Uterus (tissue), 4 donors: ENCODE results near the gene CABP5. TPM values are rescaled to one million over a fixed set of nuclear protein-coding genes. Genes with fewer than 3 reads are reported as not detected.

ENCODE experiments used
- DNase-seq, 2 donors: peaks; one replicate each; pipeline ENCODE4 v3.0.0-alpha.2; 2019 to 2020
- H3K27ac ChIP-seq, 2 donors: fragments of 200-600 bp; sonication (generic); 1 replicate in 1 of 2; 2 replicates in 1 of 2; pipeline ENCODE4 v1.5.1; 2016 to 2018
- H3K27me3 ChIP-seq, 2 donors: fragments of 200-600 bp; sonication (generic); one replicate each; pipeline ENCODE4 v1.5.1; 2018 to 2019; ENCODE audit warnings: control low read depth in 1 of 2
- H3K36me3 ChIP-seq, 2 donors: fragments of 200-600 bp; sonication (generic); one replicate each; pipeline ENCODE4 v1.5.1; 2019; ENCODE audit warnings: control low read depth in 1 of 2
- H3K4me1 ChIP-seq, 2 donors: fragments of 200-600 bp; sonication (generic); one replicate each; pipeline ENCODE4 v1.5.1; 2018 to 2019; ENCODE audit warnings: control low read depth in 1 of 2
- H3K4me3 ChIP-seq, 2 donors: fragments of 200-600 bp; sonication (generic); 1 replicate in 1 of 2; 2 replicates in 1 of 2; pipeline ENCODE4 v1.5.1; 2018 to 2019; ENCODE audit warnings: mild to moderate bottlenecking in 1 of 2
- H3K9me3 ChIP-seq, 2 donors: fragments of 200-600 bp; sonication (generic); one replicate each; pipeline ENCODE4 v1.5.1; 2019; ENCODE audit warnings: control low read depth in 1 of 2
- CTCF ChIP-seq, 4 experiments: fragments of 200-600 bp in 2 of 4; fragments of 450-650 bp in 2 of 4; sonication (generic) in 2 of 4; IDR thresholded peaks; one replicate each; pipeline ENCODE4 v1.5.1; 2016 to 2019; ENCODE audit warnings: antibody characterized with exemption in 4 of 4, mild to moderate bottlenecking in 2 of 4, moderate library complexity in 1 of 4
- POLR2A ChIP-seq, 2 donors: fragments of 450-650 bp; IDR thresholded peaks; one replicate each; pipeline ENCODE4 v1.6.1; 2016; ENCODE audit warnings: antibody characterized with exemption in 2 of 2, mild to moderate bottlenecking in 1 of 2, moderate library complexity in 1 of 2
- intact Hi-C: fragments of 100-400 bp; cut with DNase I; formaldehyde crosslinking; loops from one replicate; pipeline ENCODE4 v1.15.1; 2023; ENCODE audit warnings: low total_unique reads
- total RNA-seq, 4 donors: library from RNA; depleted of rRNA in 3 of 4; stranded (reverse); fragments of >200 nt in 3 of 4; gene quantifications; one replicate each; pipeline versions ENCODE4 v1.1.0 to v1.2.4, GENCODE V29; 2014 to 2023
- donor health status: DM: yes; HTN: yes; CAD: no.

The CABP5 gene
- total RNA-seq, 4 donors from 2014 or later: not detected

- Histone ChIP-seq H3K4me1 (no peaks in the 10 kb centered on the region), H3K27ac (no peak overlapping the region), H3K4me3 (no peak overlapping the region), H3K9me3 (no peaks in the 10 kb centered on the region), H3K36me3 (no peaks in the 10 kb centered on the region), H3K27me3 (no peaks in the 10 kb centered on the region)
- no peak for DNase-seq
- intact Hi-C loops: no loop called here
- TF ChIP-seq CTCF (IDR thresholded peaks at IDR 0.05) (no peak), POLR2A (IDR thresholded peaks at IDR 0.05) (no peak)
These were observed 7.6 kb upstream of the CABP5 start for GRCh38 chr19:48051335-48052033.

GRCh38 chr19:48044561-48044960 lies 682 bp upstream of the CABP5 start:
- intact Hi-C loops: no loop called here
- H3K27ac ChIP-seq: no peak overlapping the region
- TF ChIP-seq POLR2A (IDR thresholded peaks at IDR 0.05) (no peak), CTCF (IDR thresholded peaks at IDR 0.05) (no peak)
- H3K36me3 ChIP-seq: no peaks in the 10 kb centered on the region
- DNase-seq: no peak
- no peak overlapping the region for H3K4me3 ChIP-seq
- H3K4me1 ChIP-seq: no peaks in the 10 kb centered on the region
- no peaks in the 10 kb centered on the region for H3K27me3 ChIP-seq
- H3K9me3 ChIP-seq: no peaks in the 10 kb centered on the region

GRCh38 chr19:48041877-48042580 lies 1.9 kb downstream of the CABP5 start:
- no peaks in the 10 kb centered on the region for H3K4me1 ChIP-seq
- TF ChIP-seq POLR2A (IDR thresholded peaks at IDR 0.05): no peak
- TF ChIP-seq CTCF (IDR thresholded peaks at IDR 0.05): no peak
- H3K4me3 ChIP-seq: no peak overlapping the region
- no peaks in the 10 kb centered on the region for H3K9me3 ChIP-seq
- no peak for DNase-seq
- no peaks in the 10 kb centered on the region for H3K36me3 ChIP-seq
- H3K27ac ChIP-seq: no peak overlapping the region
- intact Hi-C loops: no loop called here
- H3K27me3 ChIP-seq: no peaks in the 10 kb centered on the region

- Histone ChIP-seq H3K27me3 (no peaks in the 10 kb centered on the region), H3K9me3 (no peaks in the 10 kb centered on the region), H3K27ac (no peak overlapping the region), H3K4me3 (no peak overlapping the region), H3K36me3 (no peaks in the 10 kb centered on the region), H3K4me1 (no peaks in the 10 kb centered on the region)
- DNase-seq: no peak
- no peak for TF ChIP-seq POLR2A (IDR thresholded peaks at IDR 0.05)
- no peak for TF ChIP-seq CTCF (IDR thresholded peaks at IDR 0.05)
- intact Hi-C loops: no loop called here
These were observed 7.1 kb downstream of the CABP5 start for GRCh38 chr19:48036765-48037164.

- Histone ChIP-seq H3K36me3 (no peaks in the 10 kb centered on the region), H3K27ac (no peak overlapping the region), H3K4me1 (no peaks in the 10 kb centered on the region), H3K9me3 (no peaks in the 10 kb centered on the region), H3K27me3 (no peaks in the 10 kb centered on the region), H3K4me3 (no peak overlapping the region)
- no peak for DNase-seq
- no peak for TF ChIP-seq CTCF (IDR thresholded peaks at IDR 0.05)
- no peak for TF ChIP-seq POLR2A (IDR thresholded peaks at IDR 0.05)
- intact Hi-C loops: no loop called here
These were observed 10.3 kb downstream of the CABP5 start for GRCh38 chr19:48033604-48034003.
